ENCODE measurements around the gene MAPK6.
"Not testable (repeated sequence)": the region's sequence is repeated elsewhere in the genome, so short reads cannot be mapped to it uniquely, and the experiment has no call there.

The MAPK6 gene

GRCh38 chr15:52094811-52095584 lies 76.0 kb downstream of the MAPK6 start:
- H3K36me3 ChIP-seq (ENCODE audit: control insufficient read depth, insufficient read depth, low read length), result no peaks in the 10 kb centered on the region
- H3K27ac ChIP-seq (ENCODE audit: insufficient read depth, low read length, poor library complexity, severe bottlenecking), result no peak overlapping the region
- no peaks in the 10 kb centered on the region for H3K4me1 ChIP-seq (ENCODE audit: control insufficient read depth, insufficient read depth, low read length, poor library complexity, severe bottlenecking)
- no peak for DNase-seq
- H3K9me3 ChIP-seq (ENCODE audit: control insufficient read depth, low read length), result no peaks in the 10 kb centered on the region
- H3K27me3 ChIP-seq (replicated peaks; ENCODE audit: control insufficient read depth, insufficient read depth, low read length, poor library complexity, severe bottlenecking), result no peaks in the 10 kb centered on the region
- no peak overlapping the region for H3K4me3 ChIP-seq (ENCODE audit: insufficient read depth, low read depth, low read length, poor library complexity, severe bottlenecking)

DNA sequence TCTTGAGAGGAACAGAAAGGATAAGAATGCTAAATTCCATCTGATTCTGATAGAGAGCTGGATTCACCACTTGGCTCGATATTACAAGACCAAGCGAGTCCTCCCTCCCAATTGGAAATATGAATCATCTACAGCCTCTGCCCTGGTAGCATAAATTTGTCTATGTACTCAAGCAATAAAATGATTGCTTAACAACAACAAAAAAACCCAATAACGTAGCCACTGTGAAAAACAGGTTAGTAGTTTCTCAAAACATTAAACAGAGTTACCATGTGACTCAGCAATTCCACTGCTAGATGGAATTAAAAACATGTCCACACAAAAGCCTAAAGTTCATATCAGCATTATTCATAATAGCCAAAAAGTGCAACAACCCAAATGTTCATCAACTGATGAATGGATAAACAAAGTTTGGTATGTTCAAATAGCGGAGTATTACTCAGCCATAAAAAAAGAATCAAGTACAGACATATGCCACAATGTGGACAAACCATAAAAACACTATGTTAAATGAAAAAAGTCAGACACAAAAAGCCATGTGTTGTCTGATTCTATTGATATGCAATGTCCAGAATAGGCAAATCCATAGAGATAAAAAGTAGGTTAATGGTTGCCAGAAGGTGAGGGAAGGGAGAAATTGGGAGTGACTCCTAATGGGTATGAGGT lies 76.7 kb downstream of the MAPK6 start:
- Histone ChIP-seq H3K27ac (ENCODE audit: insufficient read depth, low read length, poor library complexity, severe bottlenecking) (no peak overlapping the region), H3K4me1 (ENCODE audit: control insufficient read depth, insufficient read depth, low read length, poor library complexity, severe bottlenecking) (no peaks in the 10 kb centered on the region), H3K9me3 (ENCODE audit: control insufficient read depth, low read length) (no peaks in the 10 kb centered on the region), H3K36me3 (ENCODE audit: control insufficient read depth, insufficient read depth, low read length) (no peaks in the 10 kb centered on the region), H3K4me3 (ENCODE audit: insufficient read depth, low read depth, low read length, poor library complexity, severe bottlenecking) (no peak overlapping the region), H3K27me3 (replicated peaks; ENCODE audit: control insufficient read depth, insufficient read depth, low read length, poor library complexity, severe bottlenecking) (no peaks in the 10 kb centered on the region)
- DNase-seq, result no peak

DNA sequence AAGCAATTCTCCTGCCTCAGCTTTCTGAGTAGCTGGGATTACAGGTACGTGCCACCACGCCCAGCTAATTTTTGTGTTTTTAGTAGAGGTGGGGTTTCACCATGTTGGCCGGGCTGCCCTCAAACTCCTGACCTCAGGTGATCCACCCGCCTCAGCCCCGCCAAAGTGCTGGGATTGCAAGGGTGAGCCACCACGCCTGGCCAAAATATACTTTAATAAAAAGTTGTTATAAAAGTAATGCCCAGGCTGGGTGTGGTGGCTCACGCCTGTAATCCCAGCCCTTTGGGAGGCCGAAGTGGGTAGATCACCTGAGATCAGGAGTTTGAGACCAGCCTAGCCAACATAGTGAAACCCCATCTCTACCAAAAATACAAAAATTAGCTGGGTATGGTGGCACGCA lies 77.5 kb downstream of the MAPK6 start:
- not testable (repeated sequence) for H3K4me3 ChIP-seq (ENCODE audit: insufficient read depth, low read depth, low read length, poor library complexity, severe bottlenecking); H3K27me3 ChIP-seq (replicated peaks; ENCODE audit: control insufficient read depth, insufficient read depth, low read length, poor library complexity, severe bottlenecking); H3K9me3 ChIP-seq (ENCODE audit: control insufficient read depth, low read length)

DNA sequence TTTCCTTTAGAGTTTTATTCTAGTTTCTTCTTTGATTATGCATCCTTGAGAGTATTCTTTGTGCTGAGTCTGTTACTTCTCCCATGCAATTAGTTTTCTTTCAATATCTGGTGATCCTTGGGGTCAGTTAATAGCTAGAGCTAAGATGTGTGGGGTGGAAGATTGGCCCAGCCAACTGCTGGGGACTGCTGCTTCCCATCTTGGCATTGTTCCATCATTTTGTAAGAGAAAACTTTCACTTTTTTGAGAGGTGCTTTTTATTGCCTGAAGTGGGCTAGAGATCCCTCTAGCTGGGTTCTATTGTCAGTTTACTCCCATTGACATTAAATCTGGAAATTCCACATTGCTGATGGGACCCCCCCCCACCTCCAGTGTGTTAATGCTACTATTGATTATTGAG lies 78.2 kb downstream of the MAPK6 start:
- no peaks in the 10 kb centered on the region for H3K27me3 ChIP-seq (replicated peaks; ENCODE audit: control insufficient read depth, insufficient read depth, low read length, poor library complexity, severe bottlenecking)
- H3K27ac ChIP-seq (ENCODE audit: insufficient read depth, low read length, poor library complexity, severe bottlenecking), result no peak overlapping the region

More for the DNA sequence above, 77.5 kb downstream of the MAPK6 start:
- DNase-seq; H3K36me3 ChIP-seq (ENCODE audit: control insufficient read depth, insufficient read depth, low read length); H3K27ac ChIP-seq (ENCODE audit: insufficient read depth, low read length, poor library complexity, severe bottlenecking); H3K4me1 ChIP-seq (ENCODE audit: control insufficient read depth, insufficient read depth, low read length, poor library complexity, severe bottlenecking): not testable (repeated sequence)

DNA sequence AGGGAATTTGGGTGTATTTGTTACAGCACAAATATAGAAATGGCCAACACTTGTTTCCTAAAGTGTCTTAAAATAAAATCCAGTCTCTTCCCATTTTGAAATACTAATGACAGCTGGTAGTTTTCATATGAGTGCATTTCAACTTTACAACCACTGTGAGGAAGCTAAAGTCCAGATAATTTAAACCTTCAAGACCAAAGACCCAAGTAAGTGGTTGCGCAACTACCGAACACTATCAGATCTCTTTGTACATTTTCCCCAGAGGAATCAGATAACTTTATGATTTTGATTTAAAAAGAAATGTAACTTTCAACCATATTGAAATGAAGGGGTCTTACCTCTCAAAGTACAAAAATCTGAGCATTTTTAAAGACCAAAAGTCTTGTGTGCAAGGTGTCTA lies 79.3 kb downstream of the MAPK6 start:
- H3K4me1 ChIP-seq (ENCODE audit: control insufficient read depth, insufficient read depth, low read length, poor library complexity, severe bottlenecking), result no peaks in the 10 kb centered on the region
- DNase-seq, result no peak
- H3K4me3 ChIP-seq (ENCODE audit: insufficient read depth, low read depth, low read length, poor library complexity, severe bottlenecking), result no peak overlapping the region
- H3K9me3 ChIP-seq (ENCODE audit: control insufficient read depth, low read length), result no peaks in the 10 kb centered on the region
- no peaks in the 10 kb centered on the region for H3K27me3 ChIP-seq (replicated peaks; ENCODE audit: control insufficient read depth, insufficient read depth, low read length, poor library complexity, severe bottlenecking)
- no peaks in the 10 kb centered on the region for H3K36me3 ChIP-seq (ENCODE audit: control insufficient read depth, insufficient read depth, low read length)
- H3K27ac ChIP-seq (ENCODE audit: insufficient read depth, low read length, poor library complexity, severe bottlenecking), result no peak overlapping the region

More for the DNA sequence above, 78.2 kb downstream of the MAPK6 start:
- Histone ChIP-seq H3K9me3 (ENCODE audit: control insufficient read depth, low read length) (no peaks in the 10 kb centered on the region), H3K4me3 (ENCODE audit: insufficient read depth, low read depth, low read length, poor library complexity, severe bottlenecking) (no peak overlapping the region), H3K36me3 (ENCODE audit: control insufficient read depth, insufficient read depth, low read length) (no peaks in the 10 kb centered on the region), H3K4me1 (ENCODE audit: control insufficient read depth, insufficient read depth, low read length, poor library complexity, severe bottlenecking) (no peaks in the 10 kb centered on the region)
- DNase-seq, result no peak

- Histone ChIP-seq H3K4me1 (ENCODE audit: control insufficient read depth, insufficient read depth, low read length, poor library complexity, severe bottlenecking) (no peaks in the 10 kb centered on the region), H3K27me3 (replicated peaks; ENCODE audit: control insufficient read depth, insufficient read depth, low read length, poor library complexity, severe bottlenecking) (no peaks in the 10 kb centered on the region), H3K27ac (ENCODE audit: insufficient read depth, low read length, poor library complexity, severe bottlenecking) (no peak overlapping the region), H3K4me3 (ENCODE audit: insufficient read depth, low read depth, low read length, poor library complexity, severe bottlenecking) (no peak overlapping the region), H3K9me3 (ENCODE audit: control insufficient read depth, low read length) (no peaks in the 10 kb centered on the region), H3K36me3 (ENCODE audit: control insufficient read depth, insufficient read depth, low read length) (no peaks in the 10 kb centered on the region)
- DNase-seq, result no peak
Observed at GRCh38 chr15:52099651-52100272, 80.7 kb downstream of the MAPK6 start.

DNA sequence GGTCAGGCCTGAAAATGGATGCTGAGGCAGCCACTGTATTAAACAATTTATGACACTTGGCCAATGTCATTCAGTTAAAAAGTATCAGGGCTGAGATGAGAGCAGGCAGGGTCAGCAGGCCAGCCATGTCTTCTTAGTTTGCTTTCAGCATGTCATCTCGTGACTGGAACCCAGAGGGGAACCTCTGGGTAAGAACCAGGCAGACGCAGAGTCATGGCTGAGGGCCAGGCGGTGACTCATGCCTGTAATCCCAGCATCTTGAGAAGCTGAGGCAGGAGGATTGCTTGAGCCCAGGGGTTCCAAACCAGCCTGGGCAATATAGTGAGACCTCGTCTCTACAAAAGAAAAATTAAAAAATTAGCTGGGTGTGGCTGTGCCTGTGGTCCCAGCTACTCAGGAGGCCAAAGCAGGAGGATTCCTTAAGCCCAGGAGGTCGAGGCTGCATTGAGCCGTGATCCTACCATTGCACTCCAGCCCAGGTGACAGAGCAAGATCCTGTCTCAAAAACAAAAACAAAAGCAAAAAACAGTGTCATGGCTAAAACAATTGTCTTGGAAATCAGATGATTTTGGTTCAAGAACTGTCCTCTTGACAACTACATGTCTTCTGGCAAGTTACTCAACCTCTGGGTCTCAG lies 81.9 kb downstream of the MAPK6 start:
- H3K4me3 ChIP-seq (ENCODE audit: insufficient read depth, low read depth, low read length, poor library complexity, severe bottlenecking), result no peak overlapping the region
- H3K9me3 ChIP-seq (ENCODE audit: control insufficient read depth, low read length), result no peaks in the 10 kb centered on the region
- no peak overlapping the region for H3K27ac ChIP-seq (ENCODE audit: insufficient read depth, low read length, poor library complexity, severe bottlenecking)
- no peak for DNase-seq
- no peaks in the 10 kb centered on the region for H3K36me3 ChIP-seq (ENCODE audit: control insufficient read depth, insufficient read depth, low read length)
- H3K4me1 ChIP-seq (ENCODE audit: control insufficient read depth, insufficient read depth, low read length, poor library complexity, severe bottlenecking), result no peaks in the 10 kb centered on the region
- no peaks in the 10 kb centered on the region for H3K27me3 ChIP-seq (replicated peaks; ENCODE audit: control insufficient read depth, insufficient read depth, low read length, poor library complexity, severe bottlenecking)

DNA sequence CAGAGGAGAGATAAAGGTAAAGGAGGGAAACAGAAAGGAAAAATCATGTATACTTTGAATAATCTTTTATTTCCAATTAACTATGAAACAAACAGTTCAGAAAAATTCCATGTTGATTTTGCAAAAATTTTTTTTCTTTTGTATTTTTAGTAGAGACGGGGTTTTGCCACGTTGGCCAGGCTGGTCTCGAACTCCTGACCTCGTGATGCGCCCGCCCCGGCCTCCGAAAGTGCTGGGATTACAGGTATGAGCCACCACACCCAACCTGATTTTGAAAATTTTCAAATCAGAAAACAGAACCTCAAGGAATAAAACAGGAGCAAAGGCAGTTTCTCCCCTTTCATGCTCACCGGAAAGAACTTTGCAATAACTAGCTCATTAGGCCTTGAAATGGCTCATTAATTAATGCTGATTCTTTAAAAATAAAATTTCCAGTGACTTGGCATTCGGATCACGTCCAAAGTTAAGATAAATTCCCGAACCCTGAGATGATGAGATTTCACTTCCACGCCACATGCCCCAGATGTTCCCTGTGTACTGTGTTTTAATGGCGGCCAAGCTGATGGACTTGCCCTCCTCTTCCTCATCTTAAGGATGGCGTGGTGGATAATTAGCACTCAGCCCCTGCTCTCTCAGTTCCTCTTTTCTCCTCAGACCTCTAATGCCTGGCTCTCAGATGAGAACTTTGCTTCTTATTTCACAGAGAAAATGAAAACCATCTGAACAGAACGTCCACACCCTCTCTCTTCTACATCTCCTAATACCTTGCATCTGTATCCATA lies 82.7 kb downstream of the MAPK6 start:
- Histone ChIP-seq H3K27me3 (replicated peaks; ENCODE audit: control insufficient read depth, insufficient read depth, low read length, poor library complexity, severe bottlenecking) (no peaks in the 10 kb centered on the region), H3K9me3 (ENCODE audit: control insufficient read depth, low read length) (no peaks in the 10 kb centered on the region), H3K36me3 (ENCODE audit: control insufficient read depth, insufficient read depth, low read length) (no peaks in the 10 kb centered on the region), H3K4me1 (ENCODE audit: control insufficient read depth, insufficient read depth, low read length, poor library complexity, severe bottlenecking) (no peaks in the 10 kb centered on the region), H3K4me3 (ENCODE audit: insufficient read depth, low read depth, low read length, poor library complexity, severe bottlenecking) (no peak overlapping the region), H3K27ac (ENCODE audit: insufficient read depth, low read length, poor library complexity, severe bottlenecking) (no peak overlapping the region)
- no peak for DNase-seq

- no peaks in the 10 kb centered on the region for H3K27me3 ChIP-seq (replicated peaks; ENCODE audit: control insufficient read depth, insufficient read depth, low read length, poor library complexity, severe bottlenecking)
- H3K27ac ChIP-seq (ENCODE audit: insufficient read depth, low read length, poor library complexity, severe bottlenecking), result no peak overlapping the region
- H3K36me3 ChIP-seq (ENCODE audit: control insufficient read depth, insufficient read depth, low read length), result no peaks in the 10 kb centered on the region
- no peaks in the 10 kb centered on the region for H3K9me3 ChIP-seq (ENCODE audit: control insufficient read depth, low read length)
- H3K4me1 ChIP-seq (ENCODE audit: control insufficient read depth, insufficient read depth, low read length, poor library complexity, severe bottlenecking), result no peaks in the 10 kb centered on the region
- no peak overlapping the region for H3K4me3 ChIP-seq (ENCODE audit: insufficient read depth, low read depth, low read length, poor library complexity, severe bottlenecking)
- no peak for DNase-seq
Observed at GRCh38 chr15:52102463-52102862, 83.4 kb downstream of the MAPK6 start.
